HG03135 (cell line): ENCODE data around the gene ZNF366.
"Not testable (repeated sequence)": the region's sequence is repeated elsewhere in the genome, so short reads cannot be mapped to it uniquely, and the experiment has no call there.

Source experiments
- ATAC-seq: cut with Tn5 transposase; IDR thresholded peaks from one replicate; pipeline ENCODE4 v1.9.1; 2021; ENCODE audit warnings: mild to moderate bottlenecking, moderate library complexity; ENCODE audit not compliant: unreplicated experiment

ZNF366 gene

DNA sequence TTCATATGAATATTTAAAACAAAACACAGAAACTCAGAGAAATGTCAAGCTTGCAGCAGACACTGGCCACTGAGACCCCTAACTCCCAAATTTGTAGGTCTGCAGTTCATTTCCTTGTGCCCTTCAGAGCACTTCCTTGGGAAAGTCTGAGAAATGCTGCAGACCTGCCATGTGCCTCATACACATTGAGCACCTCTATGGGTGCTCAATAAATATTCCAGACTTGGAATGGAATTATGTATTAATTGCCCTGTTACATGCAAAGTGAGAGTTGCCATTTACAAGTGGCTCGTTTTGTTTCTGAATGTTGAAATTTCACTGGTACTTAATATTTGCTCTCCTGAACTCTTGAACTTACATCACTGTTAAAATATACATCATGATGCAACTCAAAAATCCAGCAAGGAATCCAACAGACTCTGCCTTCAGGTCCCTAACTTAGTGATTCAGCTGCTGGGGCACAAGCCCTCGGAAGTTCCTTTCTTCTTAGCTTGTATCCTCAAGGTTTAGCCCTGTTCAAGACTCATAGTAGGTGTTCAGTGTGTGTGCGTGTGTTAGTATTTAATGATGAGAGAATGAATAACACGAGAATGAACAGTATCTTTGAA is 96.4 kb downstream of the ZNF366 start:
- ATAC-seq = no peak

DNA sequence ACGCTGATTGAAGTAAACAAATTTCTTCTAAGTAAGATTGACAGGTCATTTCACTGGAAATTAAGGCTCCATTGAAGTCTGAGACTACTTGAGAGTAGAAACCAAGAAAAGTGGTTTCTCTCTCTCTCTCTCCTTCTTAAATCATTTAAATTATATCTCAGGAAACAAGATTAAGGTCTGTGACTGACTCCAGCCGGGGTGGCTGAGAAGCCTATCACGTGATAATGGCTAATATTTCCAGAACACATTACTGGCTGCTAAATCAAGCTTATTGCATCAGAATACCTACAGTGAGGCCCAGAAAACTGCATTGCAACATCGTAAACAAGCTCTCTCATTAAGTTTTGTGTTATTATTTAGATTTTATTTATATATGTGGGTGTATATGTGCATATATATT is 98.6 kb downstream of the ZNF366 start:
- ATAC-seq = no peak

DNA sequence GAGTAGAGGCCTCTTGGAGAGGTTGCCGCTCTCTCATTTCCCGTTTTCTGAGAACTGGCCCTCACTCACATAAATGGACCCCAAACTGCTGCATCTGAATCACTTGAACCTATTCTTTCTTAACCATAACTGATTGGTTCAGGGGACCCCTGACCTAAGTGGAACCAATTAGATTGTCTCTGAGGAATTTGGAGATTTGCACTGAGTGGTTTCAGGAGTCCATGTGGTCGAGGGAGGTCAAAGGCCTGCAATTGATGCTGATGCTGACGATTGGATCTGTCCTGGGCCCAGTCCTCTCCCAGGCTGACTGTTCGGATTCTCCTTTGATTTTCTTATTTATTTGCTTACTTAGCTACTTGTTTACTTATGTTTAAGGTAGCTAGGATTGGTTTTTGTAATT is 99.1 kb downstream of the ZNF366 start:
- no peak for ATAC-seq

GRCh38 chr5:72407541-72407940 is 99.7 kb downstream of the ZNF366 start:
- ATAC-seq = no peak

DNA sequence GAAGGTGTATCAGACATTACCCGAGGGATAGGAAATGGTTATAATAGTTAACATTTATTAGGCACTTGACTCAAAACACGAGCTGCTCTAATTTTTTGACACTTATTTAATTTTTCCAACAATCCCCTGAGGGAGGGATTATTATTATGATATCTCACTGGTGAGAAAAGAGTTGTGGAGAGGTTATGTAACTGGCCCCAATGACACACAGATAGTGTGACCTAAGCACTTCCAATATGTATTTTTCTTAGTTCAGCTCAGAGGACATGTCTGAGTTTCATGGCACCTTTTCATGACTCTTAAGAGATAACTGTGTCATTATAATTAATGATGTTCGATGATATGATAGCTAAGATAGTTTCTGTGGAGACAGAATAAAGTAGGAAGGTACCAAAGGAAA is 100.1 kb downstream of the ZNF366 start:
- no peak for ATAC-seq

GRCh38 chr5:72404771-72405170 is 102.4 kb downstream of the ZNF366 start:
- not testable (repeated sequence) for ATAC-seq

DNA sequence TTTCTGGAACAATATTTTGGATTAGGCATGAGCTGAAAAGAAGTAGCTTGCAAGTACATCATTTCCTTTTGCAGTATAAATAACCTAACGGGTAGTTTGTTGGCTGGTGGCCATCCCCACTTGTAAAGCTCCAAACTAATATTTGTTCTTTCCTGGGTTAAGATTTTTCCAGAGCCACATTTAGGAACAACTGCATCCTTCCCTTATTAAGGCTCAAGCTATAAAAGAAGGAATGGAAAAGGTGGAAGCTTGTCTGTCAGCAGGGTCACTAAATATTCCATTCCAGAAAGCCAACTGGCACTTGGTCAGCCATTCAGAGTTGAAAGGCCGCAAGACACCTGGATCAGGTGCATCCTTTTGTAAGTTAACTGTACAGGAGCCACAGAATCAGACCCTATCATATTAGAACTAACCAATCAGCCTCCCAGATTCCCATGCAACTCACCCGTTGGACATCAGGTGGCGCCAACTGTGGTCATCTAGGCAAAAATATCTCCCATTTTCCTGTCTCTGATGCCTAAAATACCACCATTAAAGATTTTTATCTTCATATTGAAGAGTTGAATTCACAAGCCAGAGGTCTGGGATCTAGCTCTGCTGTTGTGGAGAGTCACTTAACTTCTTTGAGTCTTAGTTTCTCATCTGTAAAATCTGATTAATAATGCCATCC is 104.1 kb downstream of the ZNF366 start:
- no peak for ATAC-seq

GRCh38 chr5:72402381-72402890 is 104.8 kb downstream of the ZNF366 start:
- no peak for ATAC-seq

DNA sequence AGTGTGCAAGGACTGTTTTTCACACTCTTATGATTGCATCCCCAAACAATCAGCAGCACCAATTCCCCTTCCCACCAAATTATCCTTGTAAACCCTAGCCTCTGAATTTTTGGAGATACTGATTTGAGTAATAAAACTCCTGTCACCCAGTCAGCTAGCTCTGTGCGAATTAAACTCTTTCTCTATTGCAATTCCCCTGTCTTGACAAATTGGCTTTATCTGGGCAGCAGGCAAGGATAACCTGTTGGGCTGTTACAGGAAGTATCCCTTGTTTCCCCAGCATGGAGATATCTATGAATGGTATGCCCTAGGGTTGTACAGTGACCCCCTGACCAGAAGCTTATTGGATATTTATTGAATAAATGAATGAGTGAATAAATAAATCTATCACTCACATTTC is 106.3 kb downstream of the ZNF366 start:
- no peak for ATAC-seq

GRCh38 chr5:72397836-72398235 is 109.4 kb downstream of the ZNF366 start:
- no peak for ATAC-seq

GRCh38 chr5:72394688-72395087 is 112.5 kb downstream of the ZNF366 start:
- no peak for ATAC-seq

DNA sequence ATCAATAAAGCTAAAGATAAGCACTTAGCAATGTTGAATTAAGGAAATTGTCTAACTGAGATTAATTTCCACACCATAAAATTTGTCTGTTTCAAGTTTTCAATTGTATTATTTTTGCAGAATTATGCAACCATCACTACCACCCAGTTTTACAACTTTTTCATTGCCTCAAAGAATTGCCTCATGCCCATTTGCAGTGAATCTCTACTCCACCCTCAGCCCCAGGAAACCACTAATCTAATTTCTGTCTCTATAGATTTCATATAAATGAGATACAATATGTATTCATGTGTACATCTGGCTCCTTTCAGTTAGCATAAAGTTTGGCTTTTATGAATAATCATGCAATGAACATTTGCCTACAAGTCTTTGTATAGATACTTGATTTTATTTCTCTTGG is 114.2 kb downstream of the ZNF366 start:
- ATAC-seq = no peak
